Effector CD8-positive, alpha-beta T cell (primary cell): ENCODE measurements around the gene CHRNA5.
"Not testable (repeated sequence)": the region's sequence is repeated elsewhere in the genome, so short reads cannot be mapped to it uniquely, and the experiment has no call there.

Source experiments
- DNase-seq: peaks from one replicate; lab custom pipeline; 2025; lab: John Stamatoyannopoulos, UW

Gene CHRNA5

GRCh38 chr15:78565951-78566774 is 843 bp downstream of the CHRNA5 start:
- no peak for DNase-seq

GRCh38 chr15:78567531-78567930 is 2.2 kb downstream of the CHRNA5 start:
- no peak for DNase-seq

GRCh38 chr15:78570710-78571109 is 5.4 kb downstream of the CHRNA5 start:
- DNase-seq, result no peak

GRCh38 chr15:78571382-78571781 is 6.1 kb downstream of the CHRNA5 start:
- no peak for DNase-seq

GRCh38 chr15:78573416-78573815 is 8.1 kb downstream of the CHRNA5 start:
- no peak for DNase-seq

GRCh38 chr15:78574944-78575343 is 9.6 kb downstream of the CHRNA5 start:
- DNase-seq, result no peak

- DNase-seq, result no peak
Measured at GRCh38 chr15:78597583-78597982, 32.3 kb downstream of the CHRNA5 start.

- DNase-seq, result no peak
Measured at GRCh38 chr15:78598348-78598747, 33.0 kb downstream of the CHRNA5 start.

- no peak for DNase-seq
Measured at GRCh38 chr15:78599189-78599588, 33.9 kb downstream of the CHRNA5 start.

- no peak for DNase-seq
Measured at GRCh38 chr15:78603467-78603866, 38.1 kb downstream of the CHRNA5 start.

- DNase-seq, result no peak
Measured at GRCh38 chr15:78604420-78604819, 39.1 kb downstream of the CHRNA5 start.

- no peak for DNase-seq
Measured at GRCh38 chr15:78605201-78605600, 39.9 kb downstream of the CHRNA5 start.

- DNase-seq, result no peak
Measured at GRCh38 chr15:78605680-78606079, 40.4 kb downstream of the CHRNA5 start.

GRCh38 chr15:78609551-78609950 is 44.2 kb downstream of the CHRNA5 start:
- not testable (repeated sequence) for DNase-seq

- DNase-seq, result no peak
Measured at GRCh38 chr15:78614021-78614420, 48.7 kb downstream of the CHRNA5 start.

GRCh38 chr15:78615151-78615589 is 49.9 kb downstream of the CHRNA5 start:
- DNase-seq, result no peak

- DNase-seq, result no peak
Measured at GRCh38 chr15:78616506-78616905, 51.2 kb downstream of the CHRNA5 start.

- no peak for DNase-seq
Measured at GRCh38 chr15:78617076-78617475, 51.8 kb downstream of the CHRNA5 start.

- DNase-seq, result no peak
Measured at GRCh38 chr15:78617516-78617915, 52.2 kb downstream of the CHRNA5 start.

- no peak for DNase-seq
Measured at GRCh38 chr15:78618064-78618463, 52.7 kb downstream of the CHRNA5 start.

- DNase-seq, result peak; percentile 73
Measured at GRCh38 chr15:78618490-78618934, 53.2 kb downstream of the CHRNA5 start.

- DNase-seq, result no peak
Measured at GRCh38 chr15:78619022-78619950, 54.0 kb downstream of the CHRNA5 start.
